Left kidney (tissue), 2 donors: ENCODE data around the gene PRRC2C. TPM values are rescaled to one million over a fixed set of nuclear protein-coding genes. Genes with fewer than 3 reads are reported as not detected.
"Not testable (repeated sequence)": the region's sequence is repeated elsewhere in the genome, so short reads cannot be mapped to it uniquely, and the experiment has no call there.

Source experiments
- DNase-seq: peaks from one replicate; pipeline ENCODE4 v3.0.0-alpha.2; 2013
- polyA plus RNA-seq: library from polyadenylated mRNA; unstranded; fragments of 120-200 nt; gene quantifications from one replicate; pipeline ENCODE4 v1.2.1, GENCODE V29; 2013; ENCODE audit not compliant: insufficient read length

PRRC2C gene
- polyA plus RNA-seq, 1 donor, result 153 TPM

GRCh38 chr1:171583591-171584201 lies 98.4 kb downstream of the PRRC2C start:
- no peak for DNase-seq

GRCh38 chr1:171585715-171586114 lies 100.4 kb downstream of the PRRC2C start:
- DNase-seq, result no peak

- no peak for DNase-seq
Observed at GRCh38 chr1:171588230-171588629, 102.9 kb downstream of the PRRC2C start.

GRCh38 chr1:171590022-171590421 lies 104.7 kb downstream of the PRRC2C start:
- DNase-seq, result no peak

GRCh38 chr1:171595324-171595723 lies 110.0 kb downstream of the PRRC2C start:
- no peak for DNase-seq

GRCh38 chr1:171596119-171596518 lies 110.8 kb downstream of the PRRC2C start:
- DNase-seq, result no peak

- DNase-seq, result no peak
Observed at GRCh38 chr1:171596705-171597104, 111.4 kb downstream of the PRRC2C start.

GRCh38 chr1:171597203-171597602 lies 111.9 kb downstream of the PRRC2C start:
- DNase-seq, result no peak

- not testable (repeated sequence) for DNase-seq
Observed at GRCh38 chr1:171600310-171600709, 115.0 kb downstream of the PRRC2C start.

- no peak for DNase-seq
Observed at GRCh38 chr1:171600862-171601261, 115.5 kb downstream of the PRRC2C start.

GRCh38 chr1:171603042-171603441 lies 117.7 kb downstream of the PRRC2C start:
- not testable (repeated sequence) for DNase-seq

- no peak for DNase-seq
Observed at GRCh38 chr1:171606402-171606941, 121.1 kb downstream of the PRRC2C start.

- DNase-seq, result no peak
Observed at GRCh38 chr1:171610385-171610784, 125.1 kb downstream of the PRRC2C start.

GRCh38 chr1:171611306-171611705 lies 126.0 kb downstream of the PRRC2C start:
- no peak for DNase-seq

GRCh38 chr1:171613282-171613681 lies 128.0 kb downstream of the PRRC2C start:
- DNase-seq, result no peak

- DNase-seq, result not testable (repeated sequence)
Observed at GRCh38 chr1:171615122-171615906, 130.0 kb downstream of the PRRC2C start.

GRCh38 chr1:171616586-171616985 lies 131.3 kb downstream of the PRRC2C start:
- no peak for DNase-seq

- no peak for DNase-seq
Observed at GRCh38 chr1:171622152-171622462, 136.8 kb downstream of the PRRC2C start, which contains the start of gene MYOCOS. Gene MYOCOS, plus strand, starts transcription at chr1:171622243. Its CDS starts 1,641 bp downstream, at chr1:171623884.

- DNase-seq, result no peak
Observed at GRCh38 chr1:171623651-171624331, 138.5 kb downstream of the PRRC2C start.

- no peak for DNase-seq
Observed at GRCh38 chr1:171625225-171625624, 139.9 kb downstream of the PRRC2C start.

GRCh38 chr1:171627020-171627419 lies 141.7 kb downstream of the PRRC2C start:
- DNase-seq, result no peak

GRCh38 chr1:171628225-171628624 lies 142.9 kb downstream of the PRRC2C start:
- DNase-seq, result no peak

- no peak for DNase-seq
Observed at GRCh38 chr1:171635661-171636060, 150.3 kb downstream of the PRRC2C start.
